Stimulated activated CD8-positive, alpha-beta memory T cell treated with anti-CD3 and anti-CD28 coated beads, Interleukin-15, amount 100 ng/mL, for 48 hours (primary cell): ENCODE measurements around the gene PAK6.
A peak's percentile ranks its signal among the peaks of the same experiment; 100 is the strongest.

ENCODE experiments used
- DNase-seq, 2 donors: peaks; one replicate each; pipeline ENCODE4 v3.0.0-alpha.2; 2020; ENCODE audit warnings: low read depth in 2 of 2

Gene PAK6

GRCh38 chr15:40292246-40292645, 53.4 kb downstream of the PAK6 start:
- no peak for DNase-seq

DNA sequence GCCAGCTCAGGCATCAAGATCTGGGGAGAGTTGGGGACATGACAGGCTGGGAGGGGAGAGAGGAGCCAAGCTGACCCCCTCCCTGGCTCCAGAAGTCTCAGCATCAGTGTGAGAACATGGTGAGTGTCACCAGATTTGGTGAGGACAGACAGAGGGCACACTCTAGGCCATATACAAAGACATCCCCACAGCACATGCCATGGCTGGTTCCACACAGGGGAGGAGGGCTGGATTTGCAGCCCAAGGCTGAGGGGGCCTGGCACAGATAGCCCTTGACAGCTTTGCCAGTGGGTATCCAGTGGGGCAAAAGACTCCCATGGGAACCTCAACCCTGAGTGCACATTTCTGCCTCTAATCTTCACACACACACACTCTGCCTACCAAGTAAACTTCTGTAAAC, 54.1 kb downstream of the PAK6 start:
- DNase-seq = no peak

DNA sequence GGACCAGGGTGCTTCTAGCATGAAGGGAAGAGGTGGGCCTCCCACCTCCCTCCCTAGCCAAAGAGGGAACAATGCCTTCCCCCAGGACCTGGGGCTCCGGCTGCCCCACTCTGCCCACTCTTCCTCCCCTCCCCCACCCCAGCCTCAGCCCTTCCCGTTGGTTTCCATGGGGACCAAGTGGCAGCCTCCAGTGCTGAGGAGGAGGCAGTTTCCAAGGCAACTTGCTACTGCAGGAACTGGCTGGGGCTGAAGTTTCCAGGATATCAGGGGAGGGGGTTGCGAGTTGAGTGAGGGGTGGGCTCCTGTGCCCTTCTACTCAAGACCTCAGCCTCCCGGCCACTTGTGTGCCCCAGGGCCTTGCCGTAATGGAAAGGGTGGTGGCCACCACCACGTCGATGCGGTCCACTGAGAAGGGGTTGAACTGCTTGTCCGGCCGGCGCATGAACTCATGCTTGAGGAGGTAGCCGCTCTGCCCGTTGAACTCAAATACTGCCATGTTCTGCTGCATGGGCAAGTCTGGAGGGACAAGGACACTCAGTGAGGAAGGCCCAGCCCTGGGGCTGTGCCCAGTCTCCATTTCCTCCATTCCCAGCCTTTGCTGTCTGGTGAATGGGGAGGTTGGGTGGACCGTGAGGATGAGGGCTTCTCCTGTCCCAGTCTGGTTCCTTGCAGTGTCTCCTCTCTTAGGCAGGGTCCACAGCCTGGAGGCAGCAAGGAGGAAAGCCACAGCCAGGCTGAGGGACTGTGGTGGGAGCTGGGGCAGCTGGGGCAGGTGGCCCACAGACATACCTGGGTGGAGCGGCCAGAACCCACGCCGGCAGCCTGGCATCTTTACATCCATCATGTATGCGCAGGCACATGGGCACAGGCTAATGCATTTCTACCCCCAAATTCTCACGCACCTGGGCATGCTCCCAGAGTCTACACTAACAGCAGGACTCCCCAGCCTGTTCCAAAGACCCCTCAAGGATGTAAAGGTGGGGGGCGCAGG, 55.3 kb downstream of the PAK6 start:
- no peak for DNase-seq

DNA sequence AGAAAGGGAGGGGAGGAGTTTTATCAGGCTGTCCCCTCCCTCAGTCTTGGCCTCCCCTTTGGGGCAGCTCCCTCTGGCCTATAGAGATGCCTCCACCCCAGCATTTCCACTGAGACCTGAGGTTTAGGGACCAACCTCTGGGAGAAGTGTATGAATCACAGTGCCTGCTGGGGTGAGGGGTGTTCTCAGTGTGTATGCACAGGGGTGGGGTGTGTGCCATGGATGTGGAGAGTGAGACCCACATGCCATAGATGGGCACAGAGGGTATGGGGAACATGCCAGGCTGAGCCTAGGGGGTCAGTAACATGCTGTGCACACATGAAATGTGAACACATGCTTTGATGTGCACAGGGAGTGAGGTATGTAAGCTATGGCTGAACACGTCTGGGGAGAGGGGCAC, 56.4 kb downstream of the PAK6 start:
- DNase-seq = no peak

- no peak for DNase-seq
These were observed 57.2 kb downstream of the PAK6 start for GRCh38 chr15:40295877-40296560.

GRCh38 chr15:40296561-40297230, 57.8 kb downstream of the PAK6 start:
- no peak for DNase-seq

- no peak for DNase-seq
These were observed 58.5 kb downstream of the PAK6 start for GRCh38 chr15:40297356-40297755.

DNA sequence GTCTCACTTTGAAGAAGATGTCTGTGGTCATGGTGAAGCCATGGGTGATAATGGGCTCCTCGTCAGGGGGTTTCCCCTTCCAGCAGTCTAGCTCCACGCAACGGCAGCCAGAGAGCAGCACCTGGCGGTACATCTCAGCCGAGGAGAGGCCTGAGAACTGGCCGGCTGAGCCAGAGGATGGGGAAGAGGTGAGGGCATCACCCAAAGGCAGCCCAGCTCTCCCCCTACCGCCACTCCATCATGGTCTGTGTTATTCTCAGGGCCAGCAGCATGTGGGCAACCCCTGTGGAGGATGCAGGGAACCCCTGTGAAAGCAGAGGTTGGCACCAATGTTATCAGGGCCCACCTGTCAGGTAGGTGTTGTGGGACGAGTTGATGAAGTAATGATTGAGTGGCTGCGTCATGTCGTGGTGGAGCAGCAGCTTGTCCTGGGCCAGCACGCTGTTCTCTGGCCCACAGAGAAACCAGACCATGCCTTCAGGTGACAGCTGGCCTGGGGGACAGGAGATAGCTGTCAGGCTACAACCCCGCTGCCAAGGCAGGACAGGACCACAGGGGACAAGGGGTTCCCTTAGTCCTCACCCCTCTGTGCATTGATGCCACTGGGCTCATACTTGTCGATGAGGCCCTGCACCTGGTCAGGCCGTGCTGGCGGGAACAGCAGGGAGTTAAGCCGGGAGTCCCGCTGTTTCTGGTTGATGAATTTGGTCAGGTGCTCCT, 59.5 kb downstream of the PAK6 start:
- DNase-seq = no peak

DNA sequence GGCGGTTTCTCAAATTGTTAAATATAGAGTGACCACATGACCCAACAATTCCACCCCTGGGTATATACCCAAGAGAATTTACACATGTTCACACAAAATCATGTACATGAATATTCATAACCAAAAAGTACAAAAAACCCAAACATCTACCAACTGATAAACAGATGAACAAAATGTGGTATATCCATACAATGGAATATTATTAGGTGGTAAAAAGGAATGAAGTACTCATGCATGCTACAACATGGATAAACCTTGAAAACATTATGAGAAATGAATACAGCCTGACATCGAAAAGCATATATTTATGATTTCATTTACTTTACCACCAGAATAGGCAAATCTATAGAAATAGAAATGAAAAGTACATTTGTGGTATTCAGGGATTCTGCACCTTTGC, 61.5 kb downstream of the PAK6 start:
- no peak for DNase-seq

- DNase-seq = no peak
These were observed 61.9 kb downstream of the PAK6 start for GRCh38 chr15:40300771-40301170.

GRCh38 chr15:40301467-40302179, 62.8 kb downstream of the PAK6 start:
- DNase-seq = no peak

- DNase-seq = no peak
These were observed 63.5 kb downstream of the PAK6 start for GRCh38 chr15:40302288-40302886.

GRCh38 chr15:40302981-40303380, 64.1 kb downstream of the PAK6 start:
- no peak for DNase-seq

DNA sequence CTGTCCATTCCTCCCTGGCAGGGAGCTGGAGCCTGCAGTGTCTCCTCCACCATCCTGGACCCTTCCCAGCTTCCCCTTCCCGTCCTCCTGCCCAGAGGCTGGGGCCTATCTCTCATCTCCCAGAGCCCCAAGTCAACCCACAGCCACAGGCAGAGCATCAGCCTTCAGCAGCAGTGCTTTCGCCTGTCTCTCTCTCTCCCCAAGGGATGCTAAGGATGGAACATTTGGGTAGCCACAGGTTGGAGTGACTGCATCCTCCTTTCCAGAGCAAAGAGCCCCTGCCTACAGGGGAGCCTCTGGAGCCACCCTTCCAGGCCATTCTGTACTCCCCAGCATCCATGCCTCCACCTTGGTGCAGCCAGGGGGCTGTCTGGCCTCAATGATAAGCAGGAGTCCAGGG, 64.7 kb downstream of the PAK6 start:
- no peak for DNase-seq

GRCh38 chr15:40305281-40305680, 66.4 kb downstream of the PAK6 start:
- DNase-seq = no peak

DNA sequence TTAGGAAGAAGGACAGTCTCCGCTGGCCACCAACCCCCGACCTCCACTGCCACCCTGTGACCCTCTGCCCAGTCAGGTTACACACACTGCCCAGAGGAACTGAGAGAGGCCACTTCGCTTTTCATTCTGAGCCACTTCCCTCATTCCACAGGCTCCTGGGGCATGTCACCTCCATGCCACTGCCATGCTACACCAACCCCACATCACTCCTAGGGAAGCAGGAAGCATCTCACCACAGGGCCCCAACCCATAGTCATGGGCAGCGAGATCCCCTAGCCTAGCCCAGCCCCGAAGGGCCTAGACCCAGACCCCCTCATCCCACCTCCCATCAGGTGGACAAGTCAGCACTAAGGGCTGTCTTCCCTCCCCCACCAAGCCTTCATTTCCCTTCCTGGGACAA, 67.5 kb downstream of the PAK6 start:
- no peak for DNase-seq

DNA sequence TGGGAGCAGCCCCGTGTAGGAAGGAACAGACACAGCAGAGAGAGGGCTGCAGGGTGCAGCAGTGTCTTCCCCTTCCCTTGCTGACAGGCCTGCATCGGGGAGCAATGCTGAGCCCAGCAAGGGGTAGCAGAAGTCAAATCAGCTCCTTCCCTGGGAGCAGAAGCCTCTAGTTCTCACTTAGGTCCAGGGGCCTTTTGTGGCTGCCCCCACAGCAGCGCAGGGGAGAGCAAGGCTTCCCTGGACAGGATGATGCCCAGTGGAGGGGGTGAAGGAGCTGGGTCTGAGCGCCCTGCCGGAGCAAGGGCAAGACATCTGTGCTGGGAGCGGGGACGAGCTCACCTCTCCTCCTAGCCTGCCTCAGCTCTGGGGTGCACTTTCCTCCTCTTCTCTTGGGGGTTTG, 68.0 kb downstream of the PAK6 start:
- DNase-seq = no peak

- DNase-seq = peak; percentile 42 to 50
These were observed 68.8 kb downstream of the PAK6 start, which contains the start of gene PLCB2 for GRCh38 chr15:40307421-40308211. Gene PLCB2 (minus strand): TSS chr15:40307935. CDS start chr15:40307672, 263 bp downstream.

DNA sequence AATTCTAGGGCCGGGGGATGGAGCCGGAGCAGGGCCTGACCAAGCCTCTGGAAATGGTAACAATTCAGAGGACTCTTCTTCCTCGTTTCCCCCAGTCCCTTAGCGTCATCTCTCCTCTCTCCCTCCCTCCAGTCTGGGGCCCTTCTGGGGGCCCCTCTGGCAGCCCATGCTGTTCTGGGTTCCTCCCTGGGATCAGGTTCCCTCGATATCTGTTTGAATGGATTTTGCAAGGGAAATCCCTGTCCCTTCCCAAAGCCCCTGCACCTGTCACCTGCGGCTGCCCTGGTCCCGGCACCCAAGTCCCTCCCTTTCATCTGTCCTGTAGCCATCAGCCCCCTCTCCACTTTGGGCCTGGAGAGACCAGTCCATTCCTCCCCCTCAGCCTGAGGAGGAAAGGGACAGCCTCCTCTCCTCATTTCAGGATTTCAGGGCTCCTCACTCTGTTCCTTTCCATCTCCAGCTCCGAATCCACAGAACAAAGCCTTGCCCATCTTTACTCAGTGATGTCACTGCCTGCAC, 70.5 kb downstream of the PAK6 start:
- DNase-seq = no peak
